Small intestine (tissue), 7 donors: ENCODE results near the gene SFXN2. TPM values are rescaled to one million over a fixed set of nuclear protein-coding genes. Genes with fewer than 3 reads are reported as not detected.

ENCODE experiments used
- DNase-seq, 2 donors: peaks; one replicate each; pipeline versions ENCODE4 v3.0.0 to v3.0.0-alpha.2; 2013
- FAIRE-seq: peaks from 2 replicates; lab custom pipeline; 2012; peaks lifted over from hg19 to GRCh38; lab: Jason Lieb, UNC
- H3K27ac ChIP-seq, 3 donors: one replicate each; pipeline ENCODE4 v1.5.1; 2013; ENCODE audit warnings: low read length in 2 of 3, mild to moderate bottlenecking in 2 of 3, control low read depth in 1 of 3, inconsistent platforms in 1 of 3, low read depth in 1 of 3, moderate library complexity in 1 of 3
- H3K27me3 ChIP-seq, 3 donors: one replicate each; pipeline ENCODE4 v1.6.1; 2013; ENCODE audit warnings: low read length in 3 of 3, inconsistent platforms in 1 of 3; ENCODE audit not compliant: control insufficient read depth in 3 of 3, insufficient read depth in 3 of 3
- H3K36me3 ChIP-seq, 3 donors: one replicate each; pipeline ENCODE4 v1.6.1; 2013; ENCODE audit warnings: low read length in 3 of 3, inconsistent platforms in 1 of 3, low read depth in 1 of 3, mild to moderate bottlenecking in 1 of 3, moderate library complexity in 1 of 3; ENCODE audit not compliant: control insufficient read depth in 3 of 3, insufficient read depth in 2 of 3
- H3K4me1 ChIP-seq, 3 donors: one replicate each; pipeline ENCODE4 v1.6.1; 2013; ENCODE audit warnings: low read length in 2 of 3, inconsistent platforms in 1 of 3, low read depth in 1 of 3, mild to moderate bottlenecking in 1 of 3, moderate library complexity in 1 of 3; ENCODE audit not compliant: control insufficient read depth in 3 of 3, insufficient read depth in 2 of 3
- H3K4me3 ChIP-seq, 3 donors: one replicate each; pipeline ENCODE4 v1.5.1; 2013; ENCODE audit warnings: low read length in 3 of 3, control low read depth in 1 of 3, inconsistent platforms in 1 of 3, low read depth in 1 of 3, mild to moderate bottlenecking in 1 of 3, moderate library complexity in 1 of 3
- H3K9me3 ChIP-seq, 2 donors: one replicate each; pipeline ENCODE4 v1.6.1; 2013; ENCODE audit warnings: low read depth in 1 of 2, low read length in 1 of 2; ENCODE audit not compliant: control insufficient read depth in 2 of 2, insufficient read depth in 1 of 2
- WGBS, 3 donors: extraction: QIAGEN DNeasy Blood & Tissue Kit; methylation state at CpG; one replicate each; pipeline ENCODE4 v1.1.7; 2013; 5-methylcytosine and 5-hydroxymethylcytosine counted together
- polyA plus RNA-seq, 4 donors: library from polyadenylated mRNA; stranded (reverse) in 3 of 4; unstranded in 1 of 4; fragments of 200-250 nt in 3 of 4; fragments of 120-200 nt in 1 of 4; gene quantifications; one replicate each; pipeline versions ENCODE4 v1.2.1 to v1.2.3, GENCODE V29; 2013
- donor health status: healthy with polysubstance abuse.
- donor health status: control.
- donor health status: control.
- donor health status: Bipolar disorder and iron deficiency.
- donor health status: healthy.

Gene SFXN2
- polyA plus RNA-seq, 4 donors, result 2.0 to 31.2 (median 10.9) TPM

- peaks cover 3 to 44% (median 9%) of the 10 kb centered on the region in 3 donors for H3K4me1 ChIP-seq
- 41 to 57% (median 47%) methylated on average over 6 of the region's 6 CpGs for WGBS, 3 donors
- FAIRE-seq (no peak), DNase-seq (no peak)
- H3K36me3 ChIP-seq, result peaks cover 0 to 8% (median 0%) of the 10 kb centered on the region in 3 donors
- H3K27me3 ChIP-seq, result no peaks in the 10 kb centered on the region
- no peaks in the 10 kb centered on the region for H3K9me3 ChIP-seq
- no peak overlapping the region for H3K27ac ChIP-seq
- H3K4me3 ChIP-seq, result no peak overlapping the region
Measured at GRCh38 chr10:102670871-102671434, 43.5 kb upstream of the SFXN2 start.

DNA sequence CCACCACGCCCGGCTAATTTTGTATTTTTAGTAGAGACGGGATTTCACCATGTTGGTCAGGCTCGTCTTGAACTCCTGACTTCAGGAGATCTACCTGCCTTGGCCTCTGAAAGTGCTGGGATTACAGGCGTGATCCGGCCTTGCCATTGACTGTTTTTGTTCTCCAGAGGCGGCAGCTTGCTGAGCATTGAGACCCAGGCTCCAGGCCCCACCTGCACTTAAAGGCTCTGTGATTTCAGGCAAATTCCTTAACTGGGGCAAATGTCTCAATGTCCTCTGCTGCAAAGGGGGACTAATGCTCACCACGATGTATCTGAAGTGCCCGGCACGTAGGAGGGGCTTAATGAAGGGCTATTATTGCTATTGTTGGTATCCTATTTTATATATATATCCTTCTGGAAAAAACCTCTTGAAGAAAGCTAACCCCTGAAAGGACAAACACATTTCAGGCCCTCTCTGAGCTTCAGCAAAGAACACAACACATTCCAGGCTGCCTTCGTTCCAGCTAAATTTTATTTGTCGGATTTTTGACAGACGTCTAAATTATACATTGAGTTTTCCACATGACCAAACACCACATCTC is 41.1 kb upstream of the SFXN2 start:
- Histone ChIP-seq H3K4me1 (peaks cover 3 to 44% (median 9%) of the 10 kb centered on the region in 3 donors), H3K27ac (peak overlapping the region in 1 of 3 donors; percentile 25), H3K9me3 (no peaks in the 10 kb centered on the region), H3K36me3 (peaks cover 0 to 8% (median 0%) of the 10 kb centered on the region in 3 donors), H3K27me3 (no peaks in the 10 kb centered on the region), H3K4me3 (no peak overlapping the region)
- DNase-seq, result no peak
- WGBS, 3 donors, result 79 to 89% (median 87%) methylated on average over 13 of the region's 13 CpGs
- FAIRE-seq, result no peak

- FAIRE-seq (no peak), DNase-seq (peak in 1 of 2 donors; percentile 46)
- Histone ChIP-seq H3K27me3 (no peaks in the 10 kb centered on the region), H3K4me1 (peaks cover 3 to 45% (median 7%) of the 10 kb centered on the region in 3 donors), H3K9me3 (no peaks in the 10 kb centered on the region), H3K4me3 (peak overlapping the region in 1 of 3 donors; percentile 5), H3K36me3 (peaks cover 0 to 8% (median 0%) of the 10 kb centered on the region in 3 donors), H3K27ac (peak overlapping the region in 2 of 3 donors; percentile 25 to 59)
- WGBS, 3 donors, result 11 to 25% (median 19%) methylated on average over 19 of the region's 19 CpGs
Measured at GRCh38 chr10:102673819-102674511, 40.5 kb upstream of the SFXN2 start.

GRCh38 chr10:102674566-102674965 is 39.9 kb upstream of the SFXN2 start:
- peaks cover 0 to 8% (median 0%) of the 10 kb centered on the region in 3 donors for H3K36me3 ChIP-seq
- peaks cover 3 to 46% (median 4%) of the 10 kb centered on the region in 3 donors for H3K4me1 ChIP-seq
- peak overlapping the region in 2 of 3 donors; percentile 25 to 59 for H3K27ac ChIP-seq
- no peak overlapping the region for H3K4me3 ChIP-seq
- no peaks in the 10 kb centered on the region for H3K27me3 ChIP-seq
- H3K9me3 ChIP-seq, result no peaks in the 10 kb centered on the region
- DNase-seq, result no peak
- 31 to 43% (median 34%) methylated on average over 2 of the region's 2 CpGs for WGBS, 3 donors
- FAIRE-seq, result no peak

DNA sequence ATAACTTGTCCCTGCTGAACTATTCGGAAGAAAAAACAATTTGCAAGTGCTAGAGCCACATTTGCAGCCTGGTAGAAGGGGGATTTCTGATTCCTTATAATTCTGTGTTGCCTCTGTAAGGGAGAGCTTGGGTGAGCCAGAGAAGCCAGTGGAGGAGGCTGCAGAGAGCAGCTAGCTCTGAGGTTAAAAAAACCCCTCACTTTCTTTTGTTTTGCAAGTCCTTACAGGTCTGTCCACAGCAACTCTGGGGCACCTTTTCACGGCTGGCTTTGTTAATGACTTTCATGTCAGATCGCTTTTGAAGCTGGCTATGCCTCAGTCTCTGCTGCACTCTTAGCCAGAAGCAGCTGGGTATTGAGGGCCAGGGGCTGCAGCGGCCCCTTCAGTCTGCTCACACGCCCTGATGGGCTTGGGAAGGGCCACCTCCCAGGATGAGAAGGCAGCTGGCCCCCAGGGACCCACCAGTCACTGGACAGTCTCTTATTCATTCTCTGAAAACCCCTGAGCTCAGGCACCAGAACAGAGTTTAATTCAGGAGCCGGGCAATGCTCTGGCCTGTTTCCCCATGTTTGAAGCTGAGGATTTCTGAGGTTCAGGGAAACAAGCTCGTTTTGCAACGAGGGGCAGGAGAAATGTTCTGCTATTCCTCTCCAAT is 39.3 kb upstream of the SFXN2 start:
- FAIRE-seq (no peak), DNase-seq (no peak)
- H3K4me1 ChIP-seq, result peaks cover 0 to 42% (median 4%) of the 10 kb centered on the region in 3 donors
- no peaks in the 10 kb centered on the region for H3K27me3 ChIP-seq
- WGBS, 3 donors, result 59 to 78% (median 67%) methylated on average over 8 of the region's 8 CpGs
- H3K27ac ChIP-seq, result peak overlapping the region in 2 of 3 donors; percentile 56 to 69
- H3K36me3 ChIP-seq, result peaks cover 0 to 8% (median 0%) of the 10 kb centered on the region in 3 donors
- H3K4me3 ChIP-seq, result no peak overlapping the region
- no peaks in the 10 kb centered on the region for H3K9me3 ChIP-seq

GRCh38 chr10:102675666-102676533 is 38.5 kb upstream of the SFXN2 start:
- DNase-seq (no peak), FAIRE-seq (no peak)
- H3K4me3 ChIP-seq, result no peak overlapping the region
- H3K4me1 ChIP-seq, result peaks cover 0 to 35% (median 4%) of the 10 kb centered on the region in 3 donors
- peak overlapping the region in 2 of 3 donors; percentile 56 to 69 for H3K27ac ChIP-seq
- no peaks in the 10 kb centered on the region for H3K9me3 ChIP-seq
- 48 to 73% (median 63%) methylated on average over 16 of the region's 16 CpGs for WGBS, 3 donors
- no peaks in the 10 kb centered on the region for H3K27me3 ChIP-seq
- peaks cover 0 to 8% (median 0%) of the 10 kb centered on the region in 3 donors for H3K36me3 ChIP-seq

DNA sequence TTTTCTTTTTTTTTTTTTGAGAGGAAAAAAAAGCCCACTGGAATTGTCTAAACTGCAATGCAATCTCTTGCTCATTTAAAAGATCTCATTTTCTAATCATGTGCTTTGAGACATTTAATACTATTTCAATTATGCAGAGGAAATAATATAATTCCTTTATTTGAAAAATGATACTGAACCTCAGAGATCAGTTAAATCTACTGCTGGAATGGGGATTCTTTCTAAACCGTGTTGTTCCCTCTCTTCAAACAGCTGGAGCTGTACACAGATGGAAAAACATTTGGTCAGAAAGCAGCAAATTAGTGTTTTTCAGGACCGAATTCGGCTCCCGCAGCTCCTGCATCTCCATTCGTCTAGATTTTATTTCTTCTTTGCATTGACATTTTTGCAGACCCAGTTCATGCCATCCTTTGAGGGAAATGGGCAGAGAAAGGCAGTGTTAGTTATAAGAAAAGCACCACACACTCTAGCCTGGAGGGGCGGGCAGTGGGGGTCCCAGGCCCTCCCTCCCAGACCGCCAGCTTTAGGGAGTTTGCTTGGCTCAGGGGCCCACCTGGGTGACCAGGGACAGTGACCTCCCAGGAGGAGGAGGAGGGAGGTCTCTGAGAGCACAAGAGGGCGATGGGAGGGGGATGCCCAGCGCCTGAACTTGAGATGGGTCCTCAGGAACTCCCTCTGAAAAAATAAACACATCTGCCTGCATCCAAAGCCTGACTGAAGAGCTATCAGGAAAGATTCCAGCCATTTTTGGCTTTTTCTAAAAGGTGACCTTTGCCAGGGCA is 37.7 kb upstream of the SFXN2 start:
- H3K27me3 ChIP-seq, result no peaks in the 10 kb centered on the region
- FAIRE-seq (no peak), DNase-seq (no peak)
- H3K9me3 ChIP-seq, result no peaks in the 10 kb centered on the region
- H3K4me3 ChIP-seq, result no peak overlapping the region
- WGBS, 3 donors, result 70 to 93% (median 89%) methylated on average over 9 of the region's 9 CpGs
- peaks cover 0 to 12% (median 0%) of the 10 kb centered on the region in 3 donors for H3K36me3 ChIP-seq
- H3K4me1 ChIP-seq, result peaks cover 0 to 33% (median 4%) of the 10 kb centered on the region in 3 donors
- peak overlapping the region in 2 of 3 donors; percentile 29 to 41 for H3K27ac ChIP-seq
